Body of pancreas (tissue), 4 donors: ENCODE data around the gene GLI1. TPM values are rescaled to one million over a fixed set of nuclear protein-coding genes. Genes with fewer than 3 reads are reported as not detected.
"Not testable (repeated sequence)": the region's sequence is repeated elsewhere in the genome, so short reads cannot be mapped to it uniquely, and the experiment has no call there.

Source experiments
- ATAC-seq: fragments of 150-250 bp; one replicate; pipeline ENCODE4 v1.9.1; 2016
- DNase-seq, 4 donors: peaks; one replicate each; pipeline ENCODE4 v3.0.0-alpha.2; 2019
- H3K27ac ChIP-seq, 4 donors: fragments of 200-600 bp; sonication (generic); 1 replicate in 3 of 4; 2 replicates in 1 of 4; pipeline versions ENCODE4 v1.5.1 to v1.6.1; 2016 to 2019; ENCODE audit warnings: mild to moderate bottlenecking in 1 of 4, mixed read lengths in 1 of 4, moderate library complexity in 1 of 4
- H3K27me3 ChIP-seq, 2 donors: fragments of 200-600 bp; sonication (generic); one replicate each; pipeline ENCODE4 v1.6.0; 2016; ENCODE audit warnings: mild to moderate bottlenecking in 1 of 2
- H3K36me3 ChIP-seq, 2 donors: fragments of 200-600 bp; sonication (generic); replicated peaks in 1 of 2; 2 replicates each; pipeline ENCODE4 v1.5.1; 2016; ENCODE audit warnings: low read depth in 2 of 2; ENCODE audit not compliant: insufficient read depth in 1 of 2
- H3K4me1 ChIP-seq: fragments of 200-600 bp; sonication (generic); one replicate; pipeline ENCODE4 v1.6.0; 2016
- H3K4me3 ChIP-seq, 2 donors: fragments of 200-600 bp; sonication (generic); 1 replicate in 1 of 2; 2 replicates in 1 of 2; pipeline ENCODE4 v1.5.1; 2016 to 2019
- H3K9me3 ChIP-seq, 3 donors: fragments of 200-600 bp; sonication (generic); 1 replicate in 2 of 3; 2 replicates in 1 of 3; pipeline ENCODE4 v1.5.1; 2016
- POLR2A ChIP-seq, 3 donors: fragments of 450-650 bp; IDR thresholded peaks; one replicate each; pipeline ENCODE4 v1.6.1; 2016; ENCODE audit warnings: antibody characterized with exemption in 3 of 3, mild to moderate bottlenecking in 2 of 3
- WGBS, 2 donors: methylation state at CpG; one replicate each; pipeline ENCODE4 v1.1.5; 2017; 5-methylcytosine and 5-hydroxymethylcytosine counted together
- intact Hi-C: fragments of 100-400 bp; cut with DNase I; formaldehyde crosslinking; loops from one replicate; pipeline ENCODE4 v1.15.1; 2023
- total RNA-seq, 2 donors: library from RNA; depleted of rRNA; stranded (reverse); fragments of >200 nt; gene quantifications; one replicate each; pipeline ENCODE4 v1.1.0, GENCODE V29; 2016
- TF ChIP-seq, protein P1 (sequence below), 7 experiments: fragments of 450-650 bp in 4 of 7; fragments of 200-600 bp in 3 of 7; sonication (generic) in 3 of 7; IDR thresholded peaks; one replicate each; pipeline ENCODE4 v1.5.1; 2016 to 2019; ENCODE audit warnings: antibody characterized with exemption in 7 of 7

The GLI1 gene
- total RNA-seq, 2 donors from 2014 or later, result 1.0 TPM; not detected in 1

DNA sequence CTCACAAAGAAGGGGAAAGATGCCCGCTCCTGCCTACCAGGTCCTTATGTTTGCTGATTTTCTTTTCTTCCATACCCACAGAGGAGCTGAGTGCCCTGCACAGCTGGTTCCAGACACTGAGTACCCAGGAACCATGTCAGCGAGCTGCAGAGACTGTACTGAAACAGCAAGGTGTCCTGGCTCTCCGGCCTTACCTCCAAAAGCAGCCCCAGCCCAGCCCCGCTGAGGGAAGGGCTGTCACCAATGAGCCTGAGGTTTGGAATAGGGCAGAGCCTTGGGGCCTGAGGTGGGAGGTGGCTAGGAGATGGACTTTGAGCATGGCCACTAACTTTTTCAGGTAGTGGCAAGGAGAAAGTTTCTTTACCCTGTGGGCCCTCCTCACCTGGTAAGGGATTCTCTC lies 30.5 kb downstream of the GLI1 start:
- TF ChIP-seq POLR2A (IDR thresholded peaks at IDR 0.05), result no peak
- TF ChIP-seq, protein P1, sequence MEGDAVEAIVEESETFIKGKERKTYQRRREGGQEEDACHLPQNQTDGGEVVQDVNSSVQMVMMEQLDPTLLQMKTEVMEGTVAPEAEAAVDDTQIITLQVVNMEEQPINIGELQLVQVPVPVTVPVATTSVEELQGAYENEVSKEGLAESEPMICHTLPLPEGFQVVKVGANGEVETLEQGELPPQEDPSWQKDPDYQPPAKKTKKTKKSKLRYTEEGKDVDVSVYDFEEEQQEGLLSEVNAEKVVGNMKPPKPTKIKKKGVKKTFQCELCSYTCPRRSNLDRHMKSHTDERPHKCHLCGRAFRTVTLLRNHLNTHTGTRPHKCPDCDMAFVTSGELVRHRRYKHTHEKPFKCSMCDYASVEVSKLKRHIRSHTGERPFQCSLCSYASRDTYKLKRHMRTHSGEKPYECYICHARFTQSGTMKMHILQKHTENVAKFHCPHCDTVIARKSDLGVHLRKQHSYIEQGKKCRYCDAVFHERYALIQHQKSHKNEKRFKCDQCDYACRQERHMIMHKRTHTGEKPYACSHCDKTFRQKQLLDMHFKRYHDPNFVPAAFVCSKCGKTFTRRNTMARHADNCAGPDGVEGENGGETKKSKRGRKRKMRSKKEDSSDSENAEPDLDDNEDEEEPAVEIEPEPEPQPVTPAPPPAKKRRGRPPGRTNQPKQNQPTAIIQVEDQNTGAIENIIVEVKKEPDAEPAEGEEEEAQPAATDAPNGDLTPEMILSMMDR (IDR thresholded peaks at IDR 0.05), result no peak
- DNase-seq (no peak), ATAC-seq (no peak)
- WGBS, 2 donors, result 90 to 97% methylated on average over 1 to 4 of the region's 4 CpGs
- Histone ChIP-seq H3K36me3 (peaks cover 9 to 18% of the 10 kb centered on the region in 2 donors), H3K27me3 (no peaks in the 10 kb centered on the region), H3K4me1 (peaks cover 15% of the 10 kb centered on the region), H3K27ac (no peak overlapping the region), H3K9me3 (no peaks in the 10 kb centered on the region), H3K4me3 (no peak overlapping the region)
- intact Hi-C loops, result no loop called here

DNA sequence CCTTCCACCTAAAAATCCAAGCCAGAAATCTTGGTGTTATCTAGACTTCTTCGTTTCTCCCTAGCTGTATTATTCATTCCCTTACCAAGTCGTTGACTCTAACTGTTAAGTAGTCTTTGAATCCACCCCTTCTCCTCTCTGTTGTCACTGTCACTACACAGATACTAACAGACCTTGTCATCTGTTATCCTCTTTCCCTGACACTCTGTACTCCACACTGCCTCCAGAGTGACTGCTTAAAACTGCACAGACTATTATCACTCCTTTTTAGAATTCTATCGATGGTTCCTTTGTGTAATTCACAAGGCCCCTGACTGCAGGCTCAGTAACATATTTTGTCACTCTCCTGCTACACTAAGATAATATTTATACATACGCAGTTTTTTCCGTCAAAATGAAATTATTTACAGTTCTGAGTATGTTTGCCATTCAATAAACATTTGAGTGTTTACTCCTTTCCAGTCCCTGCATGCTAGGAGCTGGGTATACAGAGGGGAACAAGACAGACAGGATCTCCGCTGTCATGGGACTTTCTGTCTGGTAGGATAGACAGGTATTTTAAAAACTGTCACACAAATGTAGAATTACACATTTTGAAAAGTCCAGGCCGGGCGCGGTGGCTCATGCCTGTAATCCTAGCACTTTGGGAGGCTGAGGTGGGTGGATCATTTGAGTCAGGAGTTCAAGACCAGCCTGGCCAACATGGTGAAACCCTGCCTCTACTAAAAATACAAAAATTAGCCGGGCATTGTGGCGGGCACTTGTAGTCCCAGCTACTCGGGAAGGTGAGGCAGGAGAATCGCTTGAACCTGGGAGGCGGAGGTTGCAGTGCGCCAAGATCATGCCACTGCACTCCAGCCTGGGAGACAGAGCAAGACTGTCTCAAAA lies 32.1 kb downstream of the GLI1 start:
- intact Hi-C loops, result no loop called here
- H3K9me3 ChIP-seq, result no peaks in the 10 kb centered on the region
- TF ChIP-seq, protein P1 (IDR thresholded peaks at IDR 0.05), result no peak
- no peak for TF ChIP-seq POLR2A (IDR thresholded peaks at IDR 0.05)
- no peak overlapping the region for H3K4me3 ChIP-seq
- DNase-seq, result no peak
- ATAC-seq, result no peak
- no peak overlapping the region for H3K27ac ChIP-seq
- 81 to 83% methylated on average over 15 of the region's 15 CpGs for WGBS, 2 donors
- peaks cover 9 to 18% of the 10 kb centered on the region in 2 donors for H3K36me3 ChIP-seq
- H3K27me3 ChIP-seq, result no peaks in the 10 kb centered on the region
- peaks cover 15% of the 10 kb centered on the region for H3K4me1 ChIP-seq

DNA sequence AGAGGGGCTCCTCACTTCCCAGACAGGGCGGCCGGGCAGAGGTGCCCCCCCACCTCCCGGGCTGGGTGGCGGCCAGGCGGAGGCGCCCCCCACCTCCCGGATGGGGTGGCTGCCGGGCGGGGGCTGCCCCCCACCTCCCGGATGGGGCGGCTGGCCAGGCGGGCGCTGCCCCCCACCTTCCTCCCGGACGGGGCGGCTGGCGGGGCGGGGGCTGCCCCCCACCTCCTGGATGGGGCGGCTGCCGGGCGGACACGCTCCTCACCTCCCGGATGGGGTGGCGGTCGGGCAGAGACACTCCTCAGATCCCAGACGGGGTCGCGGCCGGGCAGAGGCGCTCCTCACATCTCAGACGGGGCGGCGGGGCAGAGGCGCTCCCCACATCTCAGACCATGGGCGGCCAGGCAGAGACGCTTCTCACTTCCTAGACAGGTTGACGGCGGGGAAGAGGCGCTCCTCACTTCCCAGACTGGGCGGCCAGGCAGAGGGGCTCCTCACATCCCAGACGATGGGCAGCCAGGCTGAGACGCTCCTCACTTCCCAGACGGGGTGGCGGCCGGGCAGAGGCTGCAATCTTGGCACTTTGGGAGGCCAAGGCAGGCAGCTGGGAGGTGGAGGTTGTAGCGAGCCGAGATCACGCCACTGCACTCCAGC lies 35.6 kb downstream of the GLI1 start:
- H3K27me3 ChIP-seq, H3K27ac ChIP-seq, H3K9me3 ChIP-seq, H3K4me1 ChIP-seq, H3K4me3 ChIP-seq, ATAC-seq, intact Hi-C loops, DNase-seq: not testable (repeated sequence)
- WGBS, 2 donors, result 92% methylated on average over 39 of the region's 48 CpGs; no CpG with 5 or more reads in 1 of the 2 donors
- H3K36me3 ChIP-seq, result peaks cover 9 to 26% of the 10 kb centered on the region in 2 donors

DNA sequence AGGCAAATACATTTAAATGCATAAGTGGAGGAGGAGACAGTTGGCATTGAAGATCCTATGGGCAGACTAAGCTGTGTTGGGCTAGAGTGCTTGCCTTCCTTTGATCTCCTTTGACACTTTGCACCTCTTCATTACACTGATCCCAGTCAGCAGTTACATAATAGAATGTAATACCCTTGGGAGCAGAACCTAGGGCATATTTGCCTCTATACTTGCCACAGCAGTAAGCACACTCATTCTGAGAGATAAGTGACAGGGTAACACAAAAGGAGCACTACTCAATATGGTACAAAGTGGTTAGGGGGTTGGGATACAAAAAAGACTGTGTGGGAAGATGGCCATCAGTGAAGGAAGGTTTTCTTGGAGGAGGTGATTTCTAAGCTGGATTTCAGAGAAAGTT lies 37.2 kb downstream of the GLI1 start:
- TF ChIP-seq POLR2A (IDR thresholded peaks at IDR 0.05), result no peak
- TF ChIP-seq, protein P1 (IDR thresholded peaks at IDR 0.05), result no peak
- Histone ChIP-seq H3K27me3 (no peaks in the 10 kb centered on the region), H3K9me3 (no peaks in the 10 kb centered on the region), H3K27ac (no peak overlapping the region), H3K36me3 (peaks cover 0 to 19% of the 10 kb centered on the region in 2 donors), H3K4me1 (no peaks in the 10 kb centered on the region), H3K4me3 (no peak overlapping the region)
- DNase-seq, result no peak
- intact Hi-C loops, result no loop called here
- ATAC-seq, result no peak

DNA sequence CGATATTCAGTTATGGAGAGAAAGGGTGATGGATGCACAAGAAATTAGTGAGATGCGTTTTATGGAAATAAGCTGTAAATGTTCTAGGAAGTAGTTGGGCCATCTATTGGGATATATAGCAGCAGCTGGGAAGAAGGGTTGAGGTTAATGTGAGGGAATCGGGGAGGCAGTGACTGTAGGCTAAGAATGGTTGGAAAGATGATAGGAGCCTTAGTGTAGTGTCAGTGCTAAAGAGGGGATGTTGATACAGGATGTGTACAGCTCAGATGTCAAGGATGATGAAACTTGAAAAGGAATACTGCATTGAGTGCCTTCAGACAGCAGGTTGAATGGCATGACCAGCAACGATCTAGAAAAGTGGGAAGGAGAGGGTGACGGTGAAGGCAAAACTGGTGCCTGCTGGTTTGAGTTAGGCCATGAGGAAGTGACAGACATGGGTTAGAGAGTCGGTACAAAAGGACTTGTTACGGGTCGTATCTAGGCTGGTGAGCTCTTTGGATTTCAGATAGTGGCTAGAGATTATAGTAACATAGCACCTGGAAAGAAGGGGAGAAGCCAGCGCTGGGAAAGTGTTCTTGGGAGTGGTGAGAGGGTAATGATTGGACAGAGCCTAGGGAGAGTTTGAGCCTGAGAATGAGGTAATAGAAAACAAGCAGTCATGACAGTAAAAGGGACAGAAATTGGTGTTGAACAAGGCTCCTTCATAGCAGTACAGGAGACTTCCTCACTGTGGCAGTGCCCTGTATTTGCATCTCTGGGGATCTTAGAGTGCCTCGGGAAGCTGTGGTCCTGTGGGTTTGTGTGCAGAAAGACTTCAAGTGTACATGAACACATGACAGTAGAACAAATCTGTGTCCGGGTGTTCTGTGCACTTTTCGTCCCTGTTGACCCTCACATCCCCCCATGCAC lies 37.9 kb downstream of the GLI1 start:
- no peaks in the 10 kb centered on the region for H3K4me1 ChIP-seq
- 87 to 88% methylated on average over 12 of the region's 12 CpGs for WGBS, 2 donors
- no peaks in the 10 kb centered on the region for H3K9me3 ChIP-seq
- no peaks in the 10 kb centered on the region for H3K27me3 ChIP-seq
- ATAC-seq (no peak), DNase-seq (no peak)
- no peak overlapping the region for H3K27ac ChIP-seq
- TF ChIP-seq, protein P1 (IDR thresholded peaks at IDR 0.05), result no peak
- no peak overlapping the region for H3K4me3 ChIP-seq
- intact Hi-C loops, result no loop called here
- peaks cover 0 to 20% of the 10 kb centered on the region in 2 donors for H3K36me3 ChIP-seq
